HEK293 (cell line): Measurements from ENCODE around the gene BMP2K.

ENCODE experiments used
- CTCF ChIA-PET: fragments of 350-600 bp; formaldehyde crosslinking; extraction: SDS; loops from one replicate; lab custom pipeline; 2021; ENCODE audit warnings: antibody characterized with exemption; lab: Yijun Ruan, JAX
- POLR2A ChIA-PET: fragments of 300-600 bp; formaldehyde crosslinking; extraction: SDS; loops from one replicate; lab custom pipeline; 2020; ENCODE audit warnings: antibody characterized with exemption, inconsistent platforms; lab: Yijun Ruan, JAX
- H3K27ac ChIP-seq: fragments of 200-500 bp; sonication (Bioruptor generic); 2 replicates; pipeline ENCODE4 v1.5.1; 2014; ENCODE audit warnings: low read depth, low read length, control low read depth, inconsistent platforms; ENCODE audit errors: extremely low read depth
- H3K36me3 ChIP-seq, 2 experiments: fragments of 200-500 bp in 1 of 2; sonication (Bioruptor generic) in 1 of 2; 1 replicate in 1 of 2; 2 replicates in 1 of 2; pipeline ENCODE4 v1.5.1; 2014 to 2017; ENCODE audit warnings: inconsistent platforms in 2 of 2, low read length in 2 of 2; ENCODE audit not compliant: control insufficient read depth in 2 of 2, insufficient read depth in 1 of 2
- H3K4me1 ChIP-seq: fragments of 200-500 bp; sonication (Bioruptor generic); 2 replicates; pipeline ENCODE4 v1.5.1; 2014; ENCODE audit warnings: mild to moderate bottlenecking, low read length, inconsistent platforms; ENCODE audit not compliant: control insufficient read depth, insufficient read depth
- H3K4me3 ChIP-seq: 2 replicates; pipeline ENCODE4 v1.5.1; 2011; ENCODE audit warnings: low read depth, mild to moderate bottlenecking, control low read depth, low read length, moderate library complexity
- H3K9me3 ChIP-seq: fragments of 200-500 bp; sonication (Bioruptor generic); 2 replicates; pipeline ENCODE4 v1.5.1; 2014; ENCODE audit warnings: low read depth, low read length, inconsistent platforms; ENCODE audit not compliant: control insufficient read depth, insufficient read depth
- BCL6B ChIP-seq: fragments of 450-650 bp; formaldehyde crosslinking; IDR thresholded peaks from 2 replicates; pipeline ENCODE4 v1.5.1; 2017; ENCODE audit warnings: missing biosample characterization, missing genetic modification characterization
- REST ChIP-seq: fragments of 450-650 bp; formaldehyde crosslinking; IDR thresholded peaks from 2 replicates; pipeline ENCODE4 v1.5.1; 2016; ENCODE audit warnings: missing biosample characterization, missing genetic modification characterization
- SP2 ChIP-seq: fragments of 450-650 bp; formaldehyde crosslinking; IDR thresholded peaks from 2 replicates; pipeline ENCODE4 v1.5.1; 2016; ENCODE audit warnings: missing biosample characterization, missing genetic modification characterization
- ZBTB17 ChIP-seq: fragments of 450-650 bp; formaldehyde crosslinking; IDR thresholded peaks from 2 replicates; pipeline ENCODE4 v1.5.1; 2016; ENCODE audit warnings: missing biosample characterization, missing genetic modification characterization
- ZBTB26 ChIP-seq: fragments of 450-650 bp; formaldehyde crosslinking; optimal IDR thresholded peaks from 2 replicates; pipeline ENCODE3; 2016; ENCODE audit warnings: missing biosample characterization, mild to moderate bottlenecking, missing genetic modification characterization
- ZBTB7A ChIP-seq: fragments of 450-650 bp; formaldehyde crosslinking; IDR thresholded peaks from 2 replicates; pipeline ENCODE4 v1.5.1; 2016; ENCODE audit warnings: low read depth, missing biosample characterization, missing genetic modification characterization
- ZEB2 ChIP-seq: fragments of 450-650 bp; formaldehyde crosslinking; IDR thresholded peaks from 2 replicates; pipeline ENCODE4 v1.5.1; 2016; ENCODE audit warnings: missing biosample characterization, missing genetic modification characterization
- ZNF10 ChIP-seq: fragments of 450-650 bp; formaldehyde crosslinking; IDR thresholded peaks from 2 replicates; pipeline ENCODE4 v1.5.1; 2017; ENCODE audit warnings: missing biosample characterization, missing genetic modification characterization
- ZNF335 ChIP-seq: fragments of 450-650 bp; formaldehyde crosslinking; conservative IDR thresholded peaks from 2 replicates; pipeline ENCODE4 v1.5.1; 2016; ENCODE audit warnings: missing biosample characterization, missing genetic modification characterization
- ZNF341 ChIP-seq: fragments of 450-650 bp; formaldehyde crosslinking; IDR thresholded peaks from 2 replicates; pipeline ENCODE4; 2016; ENCODE audit warnings: low read depth, missing biosample characterization, missing genetic modification characterization
- ZNF394 ChIP-seq: fragments of 450-650 bp; formaldehyde crosslinking; IDR thresholded peaks from 2 replicates; pipeline ENCODE4 v1.5.1; 2016; ENCODE audit warnings: missing biosample characterization, missing genetic modification characterization, mild to moderate bottlenecking, moderate library complexity, borderline replicate concordance
- ZNF398 ChIP-seq: fragments of 450-650 bp; formaldehyde crosslinking; IDR thresholded peaks from 2 replicates; pipeline ENCODE4 v1.5.1; 2017; ENCODE audit warnings: missing biosample characterization, missing genetic modification characterization
- ZNF433 ChIP-seq: fragments of 450-650 bp; formaldehyde crosslinking; IDR thresholded peaks from 2 replicates; pipeline ENCODE4 v1.5.1; 2016; ENCODE audit warnings: missing biosample characterization, missing genetic modification characterization, low read depth
- ZNF501 ChIP-seq: fragments of 450-650 bp; formaldehyde crosslinking; IDR thresholded peaks from 2 replicates; pipeline ENCODE4 v1.5.1; 2016; ENCODE audit warnings: missing biosample characterization, missing genetic modification characterization
- ZNF518A ChIP-seq: fragments of 450-650 bp; formaldehyde crosslinking; conservative IDR thresholded peaks from 2 replicates; pipeline ENCODE4 v1.5.1; 2016; ENCODE audit warnings: low read depth, missing biosample characterization, missing genetic modification characterization
- ZNF530 ChIP-seq: fragments of 450-650 bp; formaldehyde crosslinking; IDR thresholded peaks from 2 replicates; pipeline ENCODE4 v1.5.1; 2016; ENCODE audit warnings: low read depth, missing biosample characterization, missing genetic modification characterization
- ZNF560 ChIP-seq: fragments of 450-650 bp; formaldehyde crosslinking; IDR thresholded peaks from 2 replicates; pipeline ENCODE4 v1.5.1; 2017; ENCODE audit warnings: missing biosample characterization, missing genetic modification characterization, borderline replicate concordance
- ZNF580 ChIP-seq: fragments of 450-650 bp; formaldehyde crosslinking; IDR thresholded peaks from 2 replicates; pipeline ENCODE4 v1.5.1; 2016; ENCODE audit warnings: missing biosample characterization, missing genetic modification characterization
- ZNF629 ChIP-seq: fragments of 450-650 bp; formaldehyde crosslinking; IDR thresholded peaks from 2 replicates; pipeline ENCODE4 v1.5.1; 2017; ENCODE audit warnings: missing biosample characterization, missing genetic modification characterization
- ZNF658 ChIP-seq: fragments of 450-650 bp; formaldehyde crosslinking; IDR thresholded peaks from 2 replicates; pipeline ENCODE4; 2016; ENCODE audit warnings: missing biosample characterization, missing genetic modification characterization
- ZNF660 ChIP-seq: fragments of 450-650 bp; IDR thresholded peaks from 2 replicates; pipeline ENCODE4 v1.5.1; 2018; ENCODE audit warnings: missing biosample characterization, mild to moderate bottlenecking, missing genetic modification characterization
- ZNF843 ChIP-seq: fragments of 450-650 bp; formaldehyde crosslinking; IDR thresholded peaks from 2 replicates; pipeline ENCODE4 v1.5.1; 2016; ENCODE audit warnings: missing biosample characterization, missing genetic modification characterization
- ZXDB ChIP-seq: fragments of 450-650 bp; formaldehyde crosslinking; IDR thresholded peaks from 2 replicates; pipeline ENCODE4 v1.5.1; 2016; ENCODE audit warnings: missing biosample characterization, missing genetic modification characterization

Gene BMP2K

GRCh38 chr4:78775303-78776078 lies 659 bp upstream of the BMP2K start:
- ChIA-PET CTCF (no interaction called here), POLR2A (interaction anchor here (1.0 to 1.5 kb wide), 2 partner anchors 123 to 164 kb away, joined by 3 read pairs; no protein-coding TSS in a partner anchor)
- 0 out of 2 replicates have a peak, but pooled peaks cover 5% of the 10 kb centered on the region for H3K4me1 ChIP-seq
- no peaks in the 10 kb centered on the region for H3K36me3 ChIP-seq
- H3K9me3 ChIP-seq: no peaks in the 10 kb centered on the region
- peak overlapping the region; percentile 84 for H3K4me3 ChIP-seq
- peak overlapping the region; percentile 94 for H3K27ac ChIP-seq
- TF ChIP-seq ZEB2 (tag by site-specific recombination) (peak; percentile 59; the same call in 1 of the 2 replicates), ZBTB7A (peak; percentile 71; the same call in 1 of the 2 replicates), ZNF660 (no peak), ZXDB (tag by site-specific recombination) (peak; percentile 92), ZNF501 (tag by site-specific recombination) (peak; percentile 47; the same call in 1 of the 2 replicates), ZBTB17 (tag by site-specific recombination) (0 out of 2 replicates have a peak, but pooled peaks have one; percentile 34), ZNF560 (tag by site-specific recombination) (no peak), ZNF518A (0 out of 2 replicates have a peak, but pooled peaks have one; percentile 20), BCL6B (tag by site-specific recombination) (no peak), ZNF843 (tag by site-specific recombination) (peak; percentile 46; the same call in 1 of the 2 replicates), ZNF335 (peak; percentile 86), REST (no peak), ZNF10 (tag by site-specific recombination) (peak; percentile 74), ZNF580 (tag by site-specific recombination) (0 out of 2 replicates have a peak, but pooled peaks have one; percentile 17), ZNF433 (no peak), ZNF341 (tag by site-specific recombination) (peak; percentile 49; the same call in 1 of the 2 replicates), ZNF629 (tag by site-specific recombination) (peak; percentile 53; the same call in 1 of the 2 replicates), ZNF394 (tag by site-specific recombination) (peak; percentile 44; the same call in 1 of the 2 replicates), ZNF658 (tag by site-specific recombination) (no peak), ZBTB26 (tag by site-specific recombination) (peak; percentile 72), ZNF530 (tag by site-specific recombination) (no peak), SP2 (peak; percentile 57), ZNF398 (tag by site-specific recombination) (peak; percentile 55; the same call in 1 of the 2 replicates)
